Neural cell (in vitro differentiated cells): ENCODE results near the gene NTRK2. TPM values are rescaled to one million over a fixed set of nuclear protein-coding genes. Genes with fewer than 3 reads are reported as not detected.

Source experiments
- H2AFZ ChIP-seq: fragments of 200-600, 300-800 bp; sonication (generic), shearing (Covaris generic); 2 replicates; pipeline ENCODE4 v1.6.0; 2014; ENCODE audit warnings: low read depth, mild to moderate bottlenecking, antibody characterized with exemption, low read length, moderate library complexity
- H3F3A ChIP-seq: fragments of 200-600 bp; shearing (Covaris generic); 2 replicates; pipeline ENCODE4 v1.6.1; 2016; ENCODE audit warnings: mild to moderate bottlenecking, moderate library complexity, mixed read lengths, antibody characterized with exemption, low read length; ENCODE audit not compliant: insufficient read depth, poor library complexity, severe bottlenecking
- H3K27ac ChIP-seq: fragments of 200-600, 300-800 bp; sonication (generic), shearing (Covaris generic); 2 replicates; pipeline ENCODE4 v1.5.1; 2014; ENCODE audit warnings: mild to moderate bottlenecking, low read length, moderate library complexity
- H3K27me3 ChIP-seq: fragments of 300-800, 200-600 bp; sonication (generic), shearing (Covaris generic); 2 replicates; pipeline ENCODE4 v1.6.0; 2014; ENCODE audit warnings: mild to moderate bottlenecking, low read depth, low read length, moderate library complexity; ENCODE audit not compliant: insufficient read depth
- H3K36me3 ChIP-seq: fragments of 300-800, 200-600 bp; sonication (generic), shearing (Covaris generic); 2 replicates; pipeline ENCODE4 v1.5.1; 2014; ENCODE audit warnings: mild to moderate bottlenecking, antibody characterized with exemption, low read length, moderate library complexity; ENCODE audit not compliant: insufficient read depth
- H3K4me2 ChIP-seq: fragments of 300-800, 200-600 bp; sonication (generic), shearing (Covaris generic); 2 replicates; pipeline ENCODE4 v1.6.0; 2014; ENCODE audit warnings: mild to moderate bottlenecking, low read length
- H3K4me3 ChIP-seq: fragments of 300-800, 200-600 bp; sonication (generic), shearing (Covaris generic); 2 replicates; pipeline ENCODE4 v1.5.1; 2014; ENCODE audit warnings: mild to moderate bottlenecking, low read length, moderate library complexity
- H3K79me2 ChIP-seq: fragments of 200-600 bp; shearing (Covaris generic); replicated peaks from 2 replicates; pipeline ENCODE4 v1.6.0; 2014; ENCODE audit warnings: mild to moderate bottlenecking, low read length, moderate library complexity; ENCODE audit not compliant: insufficient read depth
- H3K9ac ChIP-seq: fragments of 300-800, 200-600 bp; sonication (generic), shearing (Covaris generic); 2 replicates; pipeline ENCODE4 v1.6.1; 2016; ENCODE audit warnings: mild to moderate bottlenecking, low read length, mixed read lengths
- H3K9me2 ChIP-seq: fragments of 200-600 bp; shearing (Covaris generic); 2 replicates; pipeline ENCODE4 v1.6.1; 2016; ENCODE audit warnings: mild to moderate bottlenecking, low read length, mixed read lengths; ENCODE audit not compliant: insufficient read depth
- H3K9me3 ChIP-seq: fragments of 200-600, 300-800 bp; sonication (generic), shearing (Covaris generic); 2 replicates; pipeline ENCODE4 v1.6.1; 2016; ENCODE audit warnings: mild to moderate bottlenecking, mixed run types, low read length, moderate library complexity, mixed read lengths
- H4K20me1 ChIP-seq: fragments of 200-600 bp; shearing (Covaris generic); 2 replicates; pipeline ENCODE4 v1.6.1; 2016; ENCODE audit warnings: mild to moderate bottlenecking, mixed run types; ENCODE audit not compliant: insufficient read depth
- CTCF ChIP-seq: fragments of 450-650 bp; IDR thresholded peaks from 2 replicates; pipeline ENCODE4 v1.5.1; 2014; ENCODE audit warnings: antibody characterized with exemption, mild to moderate bottlenecking, moderate library complexity; ENCODE audit not compliant: poor library complexity, severe bottlenecking
- EP300 ChIP-seq: fragments of 450-650 bp; conservative IDR thresholded peaks from 2 replicates; pipeline ENCODE4 v1.6.1; 2014; ENCODE audit warnings: antibody characterized with exemption, mild to moderate bottlenecking, moderate library complexity; ENCODE audit not compliant: poor library complexity, severe bottlenecking
- EZH2 ChIP-seq: fragments of 200-600, 300-800 bp; shearing (Covaris generic), sonication (generic); IDR thresholded peaks from 2 replicates; pipeline ENCODE4 v1.6.1; 2014; ENCODE audit warnings: antibody characterized with exemption, low read length, borderline replicate concordance, mild to moderate bottlenecking; ENCODE audit not compliant: insufficient read depth, poor library complexity, severe bottlenecking
- MXI1 ChIP-seq: fragments of 450-650 bp; conservative IDR thresholded peaks from 2 replicates; pipeline ENCODE4 v1.6.1; 2014; ENCODE audit warnings: antibody characterized with exemption, mild to moderate bottlenecking; ENCODE audit not compliant: poor library complexity, severe bottlenecking
- POLR2AphosphoS5 ChIP-seq: IDR thresholded peaks from 2 replicates; pipeline ENCODE4 v1.6.1; 2012
- RAD21 ChIP-seq: fragments of 450-650 bp; conservative IDR thresholded peaks from 2 replicates; pipeline ENCODE4 v1.6.1; 2014; ENCODE audit warnings: antibody characterized with exemption, mild to moderate bottlenecking, moderate library complexity
- REST ChIP-seq: IDR thresholded peaks from 2 replicates; pipeline ENCODE4 v1.6.1; 2012; ENCODE audit warnings: borderline replicate concordance
- SMC3 ChIP-seq: fragments of 450-650 bp; conservative IDR thresholded peaks from 2 replicates; pipeline ENCODE4 v1.6.1; 2014; ENCODE audit warnings: antibody characterized with exemption, mild to moderate bottlenecking, moderate library complexity; ENCODE audit not compliant: poor library complexity
- TAF1 ChIP-seq: IDR thresholded peaks from 2 replicates; pipeline ENCODE4 v1.6.1; 2012; ENCODE audit warnings: low read depth
- polyA plus RNA-seq: library from polyadenylated mRNA; depleted of rRNA; stranded (reverse); fragments of >200 nt; gene quantifications from 2 replicates; pipeline ENCODE4 v1.2.3, GENCODE V29; 2014

NTRK2 gene
- polyA plus RNA-seq, 1 donor from 2014 or later = 14.2 TPM

GRCh38 chr9:84867186-84867585, 197.7 kb downstream of the NTRK2 start:
- H3K4me2 ChIP-seq = no peak overlapping the region
- TF ChIP-seq CTCF (no peak), TAF1 (no peak), EZH2 (no peak), MXI1 (no peak), RAD21 (no peak), POLR2AphosphoS5 (no peak), EP300 (no peak), SMC3 (no peak), REST (no peak)
- no peak overlapping the region for H3K27ac ChIP-seq

GRCh38 chr9:84869091-84869490, 199.6 kb downstream of the NTRK2 start:
- no peaks in the 10 kb centered on the region for H4K20me1 ChIP-seq
- no peak overlapping the region for H3K4me2 ChIP-seq
- no peaks in the 10 kb centered on the region for H3F3A ChIP-seq
- H3K9me3 ChIP-seq = no peaks in the 10 kb centered on the region
- H3K27me3 ChIP-seq = no peaks in the 10 kb centered on the region
- H2AFZ ChIP-seq = no peak overlapping the region
- TF ChIP-seq TAF1 = no peak
- H3K36me3 ChIP-seq = no peaks in the 10 kb centered on the region
- no peak overlapping the region for H3K27ac ChIP-seq
- H3K9ac ChIP-seq = no peak overlapping the region
- H3K4me3 ChIP-seq = no peak overlapping the region
- no peaks in the 10 kb centered on the region for H3K79me2 ChIP-seq
- no peaks in the 10 kb centered on the region for H3K9me2 ChIP-seq

More at GRCh38 chr9:84867186-84867585, 197.7 kb downstream of the NTRK2 start:
- H2AFZ ChIP-seq = no peak overlapping the region
- H3K4me3 ChIP-seq = no peak overlapping the region
- no peaks in the 10 kb centered on the region for H3K36me3 ChIP-seq
- H3K27me3 ChIP-seq = no peaks in the 10 kb centered on the region
- H3K9me3 ChIP-seq = no peaks in the 10 kb centered on the region
- no peaks in the 10 kb centered on the region for H4K20me1 ChIP-seq
- H3K9ac ChIP-seq = no peak overlapping the region
- H3K9me2 ChIP-seq = no peaks in the 10 kb centered on the region
- no peaks in the 10 kb centered on the region for H3F3A ChIP-seq
- H3K79me2 ChIP-seq = no peaks in the 10 kb centered on the region

- no peak overlapping the region for H3K27ac ChIP-seq
- H3K9ac ChIP-seq = no peak overlapping the region
- TF ChIP-seq TAF1 (no peak), REST (no peak), RAD21 (no peak), MXI1 (no peak), CTCF (no peak), EP300 (no peak), POLR2AphosphoS5 (no peak), SMC3 (no peak), EZH2 (no peak)
- no peaks in the 10 kb centered on the region for H3F3A ChIP-seq
- no peaks in the 10 kb centered on the region for H4K20me1 ChIP-seq
- no peak overlapping the region for H3K4me2 ChIP-seq
- H3K79me2 ChIP-seq = no peaks in the 10 kb centered on the region
- no peaks in the 10 kb centered on the region for H3K27me3 ChIP-seq
- H3K36me3 ChIP-seq = no peaks in the 10 kb centered on the region
- H3K9me2 ChIP-seq = no peaks in the 10 kb centered on the region
- H3K4me3 ChIP-seq = no peak overlapping the region
- H3K9me3 ChIP-seq = no peaks in the 10 kb centered on the region
- H2AFZ ChIP-seq = no peak overlapping the region
Observed at GRCh38 chr9:84871983-84872382, 202.5 kb downstream of the NTRK2 start.
